ENCODE measurements around the gene COLEC11.

The COLEC11 gene

GRCh38 chr2:3647246-3647645, 52.3 kb downstream of the COLEC11 start:
- Histone ChIP-seq H3K4me1 (ENCODE audit: control insufficient read depth, insufficient read depth, low read depth, low read length) (peaks cover 9% of the 10 kb centered on the region), H2BK120ac (ENCODE audit: low read depth, low read length) (no peak overlapping the region), H4K8ac (ENCODE audit: low read length) (no peak overlapping the region), H3K23ac (ENCODE audit: low read length in 2 of 2) (no peak overlapping the region), H3K27me3 (ENCODE audit: control insufficient read depth in 1 of 2, insufficient read depth in 1 of 2, low read length in 2 of 2) (peaks cover 16 to 36% of the 10 kb centered on the region in 2 experiments), H3K18ac (ENCODE audit: low read depth in 1 of 2, low read length in 2 of 2) (no peak overlapping the region), H2BK12ac (ENCODE audit: low read length in 2 of 2) (no peak overlapping the region), H3K9me3 (ENCODE audit: control insufficient read depth, low read length) (no peaks in the 10 kb centered on the region), H3K79me1 (replicated peaks; ENCODE audit: low read length, poor library complexity, severe bottlenecking) (no peaks in the 10 kb centered on the region), H3K4ac (ENCODE audit: low read depth in 1 of 2, low read length in 2 of 2) (no peak overlapping the region), H2BK5ac (ENCODE audit: low read depth, low read length, poor library complexity, severe bottlenecking) (no peak overlapping the region), H3K14ac (ENCODE audit: low read length in 2 of 2) (no peak overlapping the region), H2AFZ (ENCODE audit: low read depth, low read length) (no peak overlapping the region), H3K27ac (ENCODE audit: low read length, poor library complexity, severe bottlenecking) (no peak overlapping the region), H3K4me2 (ENCODE audit: low read length, poor library complexity, severe bottlenecking) (no peak overlapping the region), H2BK15ac (ENCODE audit: low read depth, poor library complexity, severe bottlenecking) (no peak overlapping the region), H3K36me3 (ENCODE audit: control insufficient read depth in 1 of 2, insufficient read depth in 2 of 2, low read depth in 1 of 2, low read length in 2 of 2) (no peaks in the 10 kb centered on the region), H3K4me3 (ENCODE audit: insufficient read depth in 1 of 2, low read depth in 1 of 2, low read length in 2 of 2) (no peak overlapping the region), H4K91ac (ENCODE audit: low read length) (no peak overlapping the region), H2AK5ac (ENCODE audit: low read length, severe bottlenecking) (no peak overlapping the region), H3K9ac (ENCODE audit: low read length) (no peak overlapping the region)
- 77% methylated on average over 13 of the region's 13 CpGs for WGBS
- DNase-seq = no peak

GRCh38 chr2:3647831-3648651, 53.1 kb downstream of the COLEC11 start:
- WGBS = 93% methylated on average over 14 of the region's 14 CpGs
- peaks cover 16 to 38% of the 10 kb centered on the region in 2 experiments for H3K27me3 ChIP-seq (ENCODE audit: control insufficient read depth in 1 of 2, insufficient read depth in 1 of 2, low read length in 2 of 2)
- no peak overlapping the region for H3K4me2 ChIP-seq (ENCODE audit: low read length, poor library complexity, severe bottlenecking)
- no peak overlapping the region for H3K4ac ChIP-seq (ENCODE audit: low read depth in 1 of 2, low read length in 2 of 2)
- no peak for DNase-seq
- no peak overlapping the region for H2BK5ac ChIP-seq (ENCODE audit: low read depth, low read length, poor library complexity, severe bottlenecking)
- H3K4me3 ChIP-seq (ENCODE audit: insufficient read depth in 1 of 2, low read depth in 1 of 2, low read length in 2 of 2) = no peak overlapping the region
- no peak overlapping the region for H2BK120ac ChIP-seq (ENCODE audit: low read depth, low read length)
- H3K9me3 ChIP-seq (ENCODE audit: control insufficient read depth, low read length) = no peaks in the 10 kb centered on the region
- H3K36me3 ChIP-seq (ENCODE audit: control insufficient read depth in 1 of 2, insufficient read depth in 2 of 2, low read depth in 1 of 2, low read length in 2 of 2) = no peaks in the 10 kb centered on the region
- H4K91ac ChIP-seq (ENCODE audit: low read length) = peak overlapping the region; percentile 53
- no peak overlapping the region for H3K9ac ChIP-seq (ENCODE audit: low read length)
- no peak overlapping the region for H2AFZ ChIP-seq (ENCODE audit: low read depth, low read length)
- H2BK15ac ChIP-seq (ENCODE audit: low read depth, poor library complexity, severe bottlenecking) = no peak overlapping the region
- H2AK5ac ChIP-seq (ENCODE audit: low read length, severe bottlenecking) = no peak overlapping the region
- H3K79me1 ChIP-seq (replicated peaks; ENCODE audit: low read length, poor library complexity, severe bottlenecking) = no peaks in the 10 kb centered on the region
- no peak overlapping the region for H3K18ac ChIP-seq (ENCODE audit: low read depth in 1 of 2, low read length in 2 of 2)
- H3K4me1 ChIP-seq (ENCODE audit: control insufficient read depth, insufficient read depth, low read depth, low read length) = peaks cover 9% of the 10 kb centered on the region
- H2BK12ac ChIP-seq (ENCODE audit: low read length in 2 of 2) = peak overlapping the region in 1 of 2 experiments; percentile 58
- no peak overlapping the region for H3K23ac ChIP-seq (ENCODE audit: low read length in 2 of 2)
- H4K8ac ChIP-seq (ENCODE audit: low read length) = no peak overlapping the region
- H3K14ac ChIP-seq (ENCODE audit: low read length in 2 of 2) = peak overlapping the region in 1 of 2 experiments; percentile 19
- no peak overlapping the region for H3K27ac ChIP-seq (ENCODE audit: low read length, poor library complexity, severe bottlenecking)

- H4K91ac ChIP-seq (ENCODE audit: low read length) = no peak overlapping the region
- H2BK12ac ChIP-seq (ENCODE audit: low read length in 2 of 2) = peak overlapping the region in 1 of 2 experiments; percentile 58
- no peaks in the 10 kb centered on the region for H3K79me1 ChIP-seq (replicated peaks; ENCODE audit: low read length, poor library complexity, severe bottlenecking)
- H3K4me3 ChIP-seq (ENCODE audit: insufficient read depth in 1 of 2, low read depth in 1 of 2, low read length in 2 of 2) = no peak overlapping the region
- H3K4me1 ChIP-seq (ENCODE audit: control insufficient read depth, insufficient read depth, low read depth, low read length) = peaks cover 9% of the 10 kb centered on the region
- H3K4ac ChIP-seq (ENCODE audit: low read depth in 1 of 2, low read length in 2 of 2) = no peak overlapping the region
- H2AFZ ChIP-seq (ENCODE audit: low read depth, low read length) = no peak overlapping the region
- H2BK15ac ChIP-seq (ENCODE audit: low read depth, poor library complexity, severe bottlenecking) = no peak overlapping the region
- no peak overlapping the region for H2BK5ac ChIP-seq (ENCODE audit: low read depth, low read length, poor library complexity, severe bottlenecking)
- H2BK120ac ChIP-seq (ENCODE audit: low read depth, low read length) = no peak overlapping the region
- no peaks in the 10 kb centered on the region for H3K36me3 ChIP-seq (ENCODE audit: control insufficient read depth in 1 of 2, insufficient read depth in 2 of 2, low read depth in 1 of 2, low read length in 2 of 2)
- no peak overlapping the region for H3K4me2 ChIP-seq (ENCODE audit: low read length, poor library complexity, severe bottlenecking)
- no peak overlapping the region for H3K23ac ChIP-seq (ENCODE audit: low read length in 2 of 2)
- H3K9me3 ChIP-seq (ENCODE audit: control insufficient read depth, low read length) = no peaks in the 10 kb centered on the region
- H3K18ac ChIP-seq (ENCODE audit: low read depth in 1 of 2, low read length in 2 of 2) = no peak overlapping the region
- no peak overlapping the region for H2AK5ac ChIP-seq (ENCODE audit: low read length, severe bottlenecking)
- peaks cover 16 to 44% of the 10 kb centered on the region in 2 experiments for H3K27me3 ChIP-seq (ENCODE audit: control insufficient read depth in 1 of 2, insufficient read depth in 1 of 2, low read length in 2 of 2)
- DNase-seq = no peak
- H3K9ac ChIP-seq (ENCODE audit: low read length) = no peak overlapping the region
- 93% methylated on average over 20 of the region's 20 CpGs for WGBS
- no peak overlapping the region for H4K8ac ChIP-seq (ENCODE audit: low read length)
- no peak overlapping the region for H3K14ac ChIP-seq (ENCODE audit: low read length in 2 of 2)
- no peak overlapping the region for H3K27ac ChIP-seq (ENCODE audit: low read length, poor library complexity, severe bottlenecking)
Measured at GRCh38 chr2:3648652-3649177, 53.8 kb downstream of the COLEC11 start.

- H3K9me3 ChIP-seq (ENCODE audit: control insufficient read depth, low read length) = peaks cover 3% of the 10 kb centered on the region
- H3K27me3 ChIP-seq (ENCODE audit: control insufficient read depth in 1 of 2, insufficient read depth in 1 of 2, low read length in 2 of 2) = peaks cover 19 to 50% of the 10 kb centered on the region in 2 experiments
- no peak overlapping the region for H2BK5ac ChIP-seq (ENCODE audit: low read depth, low read length, poor library complexity, severe bottlenecking)
- peak overlapping the region; percentile 10 to 57 for H2BK12ac ChIP-seq (ENCODE audit: low read length in 2 of 2)
- no peak overlapping the region for H3K23ac ChIP-seq (ENCODE audit: low read length in 2 of 2)
- no peak overlapping the region for H2AFZ ChIP-seq (ENCODE audit: low read depth, low read length)
- no peak overlapping the region for H3K9ac ChIP-seq (ENCODE audit: low read length)
- peak overlapping the region; percentile 96 for H4K91ac ChIP-seq (ENCODE audit: low read length)
- H3K79me1 ChIP-seq (replicated peaks; ENCODE audit: low read length, poor library complexity, severe bottlenecking) = no peaks in the 10 kb centered on the region
- H3K4me3 ChIP-seq (ENCODE audit: insufficient read depth in 1 of 2, low read depth in 1 of 2, low read length in 2 of 2) = no peak overlapping the region
- H4K8ac ChIP-seq (ENCODE audit: low read length) = no peak overlapping the region
- H3K27ac ChIP-seq (ENCODE audit: low read length, poor library complexity, severe bottlenecking) = no peak overlapping the region
- no peak overlapping the region for H2AK5ac ChIP-seq (ENCODE audit: low read length, severe bottlenecking)
- H3K4me1 ChIP-seq (ENCODE audit: control insufficient read depth, insufficient read depth, low read depth, low read length) = peaks cover 9% of the 10 kb centered on the region
- no peak overlapping the region for H3K14ac ChIP-seq (ENCODE audit: low read length in 2 of 2)
- WGBS = 88% methylated on average over 16 of the region's 16 CpGs
- H2BK15ac ChIP-seq (ENCODE audit: low read depth, poor library complexity, severe bottlenecking) = no peak overlapping the region
- peak overlapping the region in 1 of 2 experiments; percentile 74 for H3K4ac ChIP-seq (ENCODE audit: low read depth in 1 of 2, low read length in 2 of 2)
- no peak overlapping the region for H2BK120ac ChIP-seq (ENCODE audit: low read depth, low read length)
- DNase-seq = no peak
- H3K18ac ChIP-seq (ENCODE audit: low read depth in 1 of 2, low read length in 2 of 2) = no peak overlapping the region
- no peaks in the 10 kb centered on the region for H3K36me3 ChIP-seq (ENCODE audit: control insufficient read depth in 1 of 2, insufficient read depth in 2 of 2, low read depth in 1 of 2, low read length in 2 of 2)
- no peak overlapping the region for H3K4me2 ChIP-seq (ENCODE audit: low read length, poor library complexity, severe bottlenecking)
Measured at GRCh38 chr2:3649581-3649980, 54.7 kb downstream of the COLEC11 start.
